H1 (cell line): ENCODE measurements around the gene AEBP1. TPM values are rescaled to one million over a fixed set of nuclear protein-coding genes. Genes with fewer than 3 reads are reported as not detected.
A peak's percentile ranks its signal among the peaks of the same experiment; 100 is the strongest.

Experiments
- CTCF ChIA-PET: fragments of 300-600 bp; sonication (Branson Sonifier 250); formaldehyde crosslinking; loops from one replicate; lab custom pipeline; 2021; ENCODE audit not compliant: partially characterized antibody; lab: Charles Lee
- POLR2A ChIA-PET: fragments of 300-600 bp; sonication (Branson Sonifier 250); formaldehyde crosslinking; loops from one replicate; lab custom pipeline; 2021; ENCODE audit warnings: inconsistent platforms; ENCODE audit not compliant: partially characterized antibody; lab: Charles Lee
- DNase-seq, 2 experiments: peaks; one replicate each; pipeline versions ENCODE4 v3.0.0 to v3.0.0-alpha.2; 2010 to 2022; ENCODE audit warnings: low spot score in 2 of 2, low read depth in 1 of 2, mixed read lengths in 1 of 2
- FAIRE-seq: peaks from 2 replicates; lab custom pipeline; 2011; peaks lifted over from hg19 to GRCh38; lab: Jason Lieb, UNC
- H2AFZ ChIP-seq: 2 replicates; pipeline ENCODE4 v1.8.1; 2012; ENCODE audit warnings: low read length, inconsistent platforms
- H2AK5ac ChIP-seq: 2 replicates; pipeline ENCODE4 v1.6.1; 2013; ENCODE audit warnings: low read depth, low read length
- H2BK120ac ChIP-seq: replicated peaks from 2 replicates; pipeline ENCODE3; 2013; ENCODE audit warnings: low read depth, low read length, inconsistent platforms
- H2BK12ac ChIP-seq: 2 replicates; pipeline ENCODE4 v1.6.1; 2013; ENCODE audit warnings: low read depth, low read length
- H2BK15ac ChIP-seq: 2 replicates; pipeline ENCODE4 v1.6.1; 2013; ENCODE audit warnings: low read length
- H2BK20ac ChIP-seq: 2 replicates; pipeline ENCODE4 v1.6.1; 2013; ENCODE audit warnings: low read length
- H2BK5ac ChIP-seq: 2 replicates; pipeline ENCODE4 v1.6.1; 2013; ENCODE audit warnings: low read depth, low read length
- H3K14ac ChIP-seq: 2 replicates; pipeline ENCODE4 v1.6.1; 2013; ENCODE audit warnings: inconsistent platforms; ENCODE audit not compliant: insufficient read length
- H3K18ac ChIP-seq: 2 replicates; pipeline ENCODE4 v1.6.1; 2013; ENCODE audit warnings: low read length; ENCODE audit errors: extremely low read depth
- H3K23ac ChIP-seq: 2 replicates; pipeline ENCODE4 v1.6.1; 2013; ENCODE audit warnings: inconsistent platforms; ENCODE audit not compliant: insufficient read length
- H3K23me2 ChIP-seq: 2 replicates; pipeline ENCODE4 v1.6.1; 2013; ENCODE audit warnings: low read depth, low read length
- H3K27ac ChIP-seq: 2 replicates; pipeline ENCODE4 v1.6.1; 2011; ENCODE audit warnings: low read depth, low read length, inconsistent platforms
- H3K27me3 ChIP-seq, 4 experiments: replicated peaks in 1 of 4; 1 replicate in 1 of 4; 2 replicates in 3 of 4; pipeline versions ENCODE4 v1.6.1 to v1.8.1; 2011 to 2013; ENCODE audit warnings: low read length in 3 of 4, mild to moderate bottlenecking in 3 of 4, inconsistent platforms in 2 of 4, mixed read lengths in 2 of 4, moderate library complexity in 1 of 4; ENCODE audit not compliant: control insufficient read depth in 3 of 4, insufficient read depth in 3 of 4; ENCODE audit errors: extremely low read depth in 1 of 4
- H3K36me3 ChIP-seq, 4 experiments: 2 replicates each; pipeline versions ENCODE4 v1.6.1 to v1.8.1; 2011 to 2013; ENCODE audit warnings: mild to moderate bottlenecking in 4 of 4, low read length in 3 of 4, moderate library complexity in 2 of 4, control low read depth in 1 of 4, inconsistent platforms in 1 of 4; ENCODE audit not compliant: insufficient read depth in 4 of 4, control insufficient read depth in 2 of 4
- H3K4ac ChIP-seq: replicated peaks from 2 replicates; pipeline ENCODE3; 2013; ENCODE audit warnings: low read length, low read depth, mixed read lengths, inconsistent platforms; ENCODE audit not compliant: insufficient read length
- H3K4me1 ChIP-seq, 4 experiments: replicated peaks in 1 of 4; 1 replicate in 1 of 4; 2 replicates in 3 of 4; pipeline versions ENCODE4 v1.6.1 to v1.8.1; 2011 to 2013; ENCODE audit warnings: low read length in 3 of 4, inconsistent platforms in 2 of 4, mixed read lengths in 1 of 4; ENCODE audit not compliant: insufficient read depth in 4 of 4, control insufficient read depth in 3 of 4
- H3K4me2 ChIP-seq, 2 experiments: 2 replicates each; pipeline versions ENCODE4 v1.6.1 to v1.8.1; 2011 to 2013; ENCODE audit warnings: low read depth in 2 of 2, low read length in 2 of 2, control low read depth in 1 of 2, inconsistent platforms in 1 of 2, mild to moderate bottlenecking in 1 of 2; ENCODE audit not compliant: insufficient read depth in 1 of 2
- H3K4me3 ChIP-seq, 4 experiments: fragments of 200-600, 300-600 bp in 1 of 4; sonication (generic), shearing (Covaris generic), sonication (Bioruptor Twin) in 1 of 4; 2 replicates each; pipeline versions ENCODE4 v1.5.1 to v1.8.1; 2011 to 2016; ENCODE audit warnings: low read length in 4 of 4, low read depth in 3 of 4, control low read depth in 2 of 4, inconsistent platforms in 2 of 4, mild to moderate bottlenecking in 2 of 4, mixed read lengths in 1 of 4, moderate library complexity in 1 of 4; ENCODE audit not compliant: insufficient read depth in 2 of 4; ENCODE audit errors: extremely low read depth in 1 of 4
- H3K56ac ChIP-seq: replicated peaks from 2 replicates; pipeline ENCODE3; 2013; ENCODE audit warnings: low read depth, mild to moderate bottlenecking, mixed read lengths, low read length, inconsistent platforms; ENCODE audit not compliant: insufficient read length
- H3K79me1 ChIP-seq: 2 replicates; pipeline ENCODE4 v1.6.1; 2013; ENCODE audit warnings: low read depth, low read length, control low read depth
- H3K79me2 ChIP-seq, 2 experiments: 2 replicates each; pipeline versions ENCODE4 v1.6.1 to v1.8.1; 2012 to 2013; ENCODE audit warnings: low read length in 2 of 2, mild to moderate bottlenecking in 2 of 2, inconsistent platforms in 1 of 2; ENCODE audit not compliant: insufficient read depth in 2 of 2, control insufficient read depth in 1 of 2
- H3K9ac ChIP-seq, 4 experiments: replicated peaks in 1 of 4; 1 replicate in 1 of 4; 2 replicates in 3 of 4; pipeline versions ENCODE4 v1.6.1 to v1.8.1; 2011 to 2013; ENCODE audit warnings: low read depth in 3 of 4, low read length in 3 of 4, control low read depth in 2 of 4, mild to moderate bottlenecking in 2 of 4, moderate library complexity in 2 of 4, inconsistent platforms in 1 of 4; ENCODE audit errors: extremely low read depth in 1 of 4
- H3K9me3 ChIP-seq, 2 experiments: 2 replicates each; pipeline versions ENCODE4 v1.6.1 to v1.8.1; 2012 to 2013; ENCODE audit warnings: mild to moderate bottlenecking in 2 of 2, moderate library complexity in 2 of 2, control low read depth in 1 of 2, inconsistent platforms in 1 of 2, low read depth in 1 of 2, low read length in 1 of 2, mixed read lengths in 1 of 2; ENCODE audit not compliant: insufficient read depth in 2 of 2
- H4K20me1 ChIP-seq, 2 experiments: replicated peaks in 1 of 2; 2 replicates each; pipeline versions ENCODE3 to v1.8.1; 2011 to 2013; ENCODE audit warnings: inconsistent platforms in 2 of 2, low read length in 2 of 2, mild to moderate bottlenecking in 1 of 2; ENCODE audit not compliant: insufficient read depth in 2 of 2, control insufficient read depth in 1 of 2
- H4K5ac ChIP-seq: 2 replicates; pipeline ENCODE4 v1.6.1; 2013; ENCODE audit warnings: low read length, low read depth, mixed read lengths, inconsistent platforms; ENCODE audit not compliant: insufficient read length
- H4K8ac ChIP-seq: 2 replicates; pipeline ENCODE4 v1.8.0; 2013; ENCODE audit warnings: mild to moderate bottlenecking, moderate library complexity, low read length, inconsistent platforms; ENCODE audit not compliant: insufficient read depth; ENCODE audit errors: extremely low read depth
- H4K91ac ChIP-seq: replicated peaks from 2 replicates; pipeline ENCODE3; 2013; ENCODE audit warnings: low read length, mixed read lengths, inconsistent platforms; ENCODE audit not compliant: insufficient read length
- CBX5 ChIP-seq: fragments of 300-800, 300-1000 bp; sonication (generic); IDR thresholded peaks from 2 replicates; pipeline ENCODE4 v1.7.1; 2016; ENCODE audit warnings: antibody characterized with exemption, low read length, low read depth
- RBBP5 ChIP-seq: IDR thresholded peaks from 2 replicates; pipeline ENCODE4 v1.7.1; 2012; ENCODE audit warnings: low read depth, mild to moderate bottlenecking, inconsistent platforms, low read length, moderate library complexity, borderline replicate concordance
- RNF2 ChIP-seq: fragments of 200-900, 300-1000 bp; sonication (generic); IDR thresholded peaks from 2 replicates; pipeline ENCODE4 v1.7.1; 2016; ENCODE audit warnings: borderline replicate concordance, low read depth, mild to moderate bottlenecking, antibody characterized with exemption, low read length; ENCODE audit not compliant: poor library complexity, severe bottlenecking; ENCODE audit errors: missing control alignments
- WGBS, 2 experiments: shearing (Covaris generic) in 1 of 2; methylation state at CpG; one replicate each; pipeline versions ENCODE4 v1.1.6 to v1.1.7; 2013 to 2015; ENCODE audit warnings: low lambda C conversion rate in 2 of 2, mixed read lengths in 2 of 2, inconsistent platforms in 1 of 2, low coverage in 1 of 2, missing lambda C conversion rate in 1 of 2; ENCODE audit not compliant: insufficient replicate concordance in 2 of 2, insufficient coverage in 1 of 2, insufficient read length in 1 of 2; ENCODE audit errors: extremely low coverage in 1 of 2, missing lambda C conversion rate in 1 of 2; 5-methylcytosine and 5-hydroxymethylcytosine counted together
- polyA plus RNA-seq, 7 experiments: library from polyadenylated mRNA; depleted of rRNA in 3 of 7; stranded (reverse) in 5 of 7; unstranded in 2 of 7; fragments of >200 nt in 5 of 7; fragments of 200-250 nt in 2 of 7; gene quantifications; 1 replicate in 5 of 7; 2 replicates in 1 of 7; 4 replicates in 1 of 7; pipeline versions ENCODE4 v1.2.1 to v1.2.3, GENCODE V29; 2011 to 2013; ENCODE audit warnings: missing spikeins in 2 of 7, mixed read lengths in 2 of 7
- total RNA-seq: library from RNA; stranded (reverse); fragmentation: NEBNext Ultra II Directional; extraction: Animal tissue kit (Norgen Biotek cat#: 25700); gene quantifications from 2 replicates; pipeline ENCODE4 v1.2.1, GENCODE V29; 2021

The AEBP1 gene
- total and polyA plus RNA-seq, 2 of the 8 experiments (the other 6 are each of a cell fraction or from before 2014, with no cell fraction given), result 10.4 to 41.2 TPM

GRCh38 chr7:44144426-44144967 is 40.4 kb downstream of the AEBP1 start:
- Histone ChIP-seq H4K5ac (no peak overlapping the region), H4K20me1 (no peaks in the 10 kb centered on the region), H3K36me3 (no peaks in the 10 kb centered on the region), H2BK120ac (no peak overlapping the region), H3K56ac (no peak overlapping the region), H3K4me2 (no peak overlapping the region; a peak in 1 of 4 replicates), H3K4ac (no peak overlapping the region), H2BK12ac (no peak overlapping the region), H3K27me3 (peaks cover 13 to 27% (median 22%) of the 10 kb centered on the region in 4 experiments), H3K79me1 (no peaks in the 10 kb centered on the region), H3K9me3 (no peaks in the 10 kb centered on the region), H3K4me1 (peaks cover 0 to 20% (median 8%) of the 10 kb centered on the region in 4 experiments; a peak in 4 of 7 replicates), H3K27ac (no peak overlapping the region), H4K91ac (no peak overlapping the region), H2BK5ac (no peak overlapping the region), H2BK15ac (no peak overlapping the region), H3K18ac (no peak overlapping the region), H3K4me3 (no peak overlapping the region), H4K8ac (no peak overlapping the region; the same call in 1 of the 2 replicates), H2BK20ac (no peak overlapping the region), H3K23ac (no peak overlapping the region), H3K79me2 (no peaks in the 10 kb centered on the region), H2AFZ (no peak overlapping the region), H2AK5ac (no peak overlapping the region), H3K23me2 (peaks cover 8% of the 10 kb centered on the region; the same call in 1 of the 2 replicates), H3K14ac (no peak overlapping the region), H3K9ac (no peak overlapping the region)
- ChIA-PET POLR2A (no interaction called here), CTCF (interaction anchor here (0.9 to 4.5 kb wide), 5 partner anchors 9 to 421 kb away, joined by 3 to 27 read pairs (median 4); no protein-coding TSS in a partner anchor)
- DNase-seq (no peak), FAIRE-seq (no peak)
- 82% methylated on average over 6 of the region's 6 CpGs; no CpG with 5 or more reads in 1 of the 2 experiments for WGBS, 2 experiments
- TF ChIP-seq RNF2 (peak; percentile 13), CBX5 (no peak), RBBP5 (no peak)
